ENCODE data around the gene LRRC55. TPM values are rescaled to one million over a fixed set of nuclear protein-coding genes. Genes with fewer than 3 reads are reported as not detected.

Gene LRRC55
- total RNA-seq, 1 donor from 2014 or later = not detected

- no peaks in the 10 kb centered on the region for H3K9me3 ChIP-seq
- intact Hi-C loops (cut with DNase I) = no loop called here
- no peaks in the 10 kb centered on the region for H3K27me3 ChIP-seq
- no peak for TF ChIP-seq CTCF (IDR thresholded peaks at IDR 0.05)
- H3K4me1 ChIP-seq = no peaks in the 10 kb centered on the region
- H3K36me3 ChIP-seq = no peaks in the 10 kb centered on the region
- H3K27ac ChIP-seq = no peak overlapping the region
- no peak for DNase-seq (ENCODE audit: low spot score in 2 of 2)
- H3K4me3 ChIP-seq = no peak overlapping the region
Measured at GRCh38 chr11:57224537-57224936, 42.8 kb downstream of the LRRC55 start.

GRCh38 chr11:57228600-57228999, 46.8 kb downstream of the LRRC55 start:
- H3K4me3 ChIP-seq = no peak overlapping the region
- no peaks in the 10 kb centered on the region for H3K4me1 ChIP-seq
- no peaks in the 10 kb centered on the region for H3K9me3 ChIP-seq
- no peak for TF ChIP-seq CTCF (IDR thresholded peaks at IDR 0.05)
- no peaks in the 10 kb centered on the region for H3K27me3 ChIP-seq
- DNase-seq (ENCODE audit: low spot score in 2 of 2) = no peak
- H3K36me3 ChIP-seq = no peaks in the 10 kb centered on the region
- no peak overlapping the region for H3K27ac ChIP-seq
- intact Hi-C loops (cut with DNase I) = no loop called here

- Histone ChIP-seq H3K9me3 (no peaks in the 10 kb centered on the region), H3K4me3 (no peak overlapping the region), H3K27ac (no peak overlapping the region), H3K27me3 (no peaks in the 10 kb centered on the region), H3K4me1 (no peaks in the 10 kb centered on the region), H3K36me3 (no peaks in the 10 kb centered on the region)
- DNase-seq (ENCODE audit: low spot score in 2 of 2) = no peak
- no peak for TF ChIP-seq CTCF (IDR thresholded peaks at IDR 0.05)
- intact Hi-C loops (cut with DNase I) = no loop called here
Measured at GRCh38 chr11:57230316-57230715, 48.6 kb downstream of the LRRC55 start.

- no peaks in the 10 kb centered on the region for H3K27me3 ChIP-seq
- H3K4me3 ChIP-seq = no peak overlapping the region
- no peaks in the 10 kb centered on the region for H3K36me3 ChIP-seq
- H3K4me1 ChIP-seq = no peaks in the 10 kb centered on the region
- no peak for DNase-seq (ENCODE audit: low spot score in 2 of 2)
- intact Hi-C loops (cut with DNase I) = no loop called here
- H3K27ac ChIP-seq = no peak overlapping the region
- TF ChIP-seq CTCF (IDR thresholded peaks at IDR 0.05) = no peak
- H3K9me3 ChIP-seq = no peaks in the 10 kb centered on the region
Measured at GRCh38 chr11:57230791-57231538, 49.2 kb downstream of the LRRC55 start.

GRCh38 chr11:57231539-57232253, 49.9 kb downstream of the LRRC55 start:
- intact Hi-C loops (cut with DNase I) = no loop called here
- Histone ChIP-seq H3K27ac (no peak overlapping the region), H3K9me3 (no peaks in the 10 kb centered on the region), H3K27me3 (no peaks in the 10 kb centered on the region), H3K4me3 (no peak overlapping the region), H3K36me3 (no peaks in the 10 kb centered on the region), H3K4me1 (no peaks in the 10 kb centered on the region)
- DNase-seq (ENCODE audit: low spot score in 2 of 2) = no peak
- TF ChIP-seq CTCF (IDR thresholded peaks at IDR 0.05) = no peak
